Measurements from ENCODE around the gene ZMPSTE24.

DNA sequence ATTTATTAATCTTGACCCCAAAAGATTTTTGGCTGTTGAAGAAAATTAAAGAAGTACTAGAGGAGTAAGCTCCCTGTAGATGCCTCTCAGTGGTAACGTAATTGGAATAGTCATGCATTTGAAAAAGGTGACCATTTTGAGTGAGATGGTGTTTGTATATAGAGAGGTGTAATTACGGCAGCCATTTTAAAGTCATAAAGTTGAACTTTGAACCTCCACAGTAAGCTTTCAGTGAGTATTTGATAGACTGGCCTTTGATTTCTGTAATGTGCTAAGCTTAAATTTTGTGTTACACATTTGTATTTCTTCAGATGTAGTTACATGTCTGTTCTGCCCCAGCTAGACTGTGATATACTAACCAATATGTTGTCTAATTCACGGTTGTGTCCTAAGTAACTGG, 31.8 kb upstream of the ZMPSTE24 start:
- no peak for TF ChIP-seq POLR2A (IDR thresholded peaks at IDR 0.05)
- no peak for TF ChIP-seq CTCF (IDR thresholded peaks at IDR 0.05)

Data from adrenal gland (tissue), 5 donors.